ENCODE data around the gene AGFG1. TPM values are rescaled to one million over a fixed set of nuclear protein-coding genes. Genes with fewer than 3 reads are reported as not detected.

The AGFG1 gene
- total RNA-seq, 1 donor from 2014 or later: 49.5 TPM

DNA sequence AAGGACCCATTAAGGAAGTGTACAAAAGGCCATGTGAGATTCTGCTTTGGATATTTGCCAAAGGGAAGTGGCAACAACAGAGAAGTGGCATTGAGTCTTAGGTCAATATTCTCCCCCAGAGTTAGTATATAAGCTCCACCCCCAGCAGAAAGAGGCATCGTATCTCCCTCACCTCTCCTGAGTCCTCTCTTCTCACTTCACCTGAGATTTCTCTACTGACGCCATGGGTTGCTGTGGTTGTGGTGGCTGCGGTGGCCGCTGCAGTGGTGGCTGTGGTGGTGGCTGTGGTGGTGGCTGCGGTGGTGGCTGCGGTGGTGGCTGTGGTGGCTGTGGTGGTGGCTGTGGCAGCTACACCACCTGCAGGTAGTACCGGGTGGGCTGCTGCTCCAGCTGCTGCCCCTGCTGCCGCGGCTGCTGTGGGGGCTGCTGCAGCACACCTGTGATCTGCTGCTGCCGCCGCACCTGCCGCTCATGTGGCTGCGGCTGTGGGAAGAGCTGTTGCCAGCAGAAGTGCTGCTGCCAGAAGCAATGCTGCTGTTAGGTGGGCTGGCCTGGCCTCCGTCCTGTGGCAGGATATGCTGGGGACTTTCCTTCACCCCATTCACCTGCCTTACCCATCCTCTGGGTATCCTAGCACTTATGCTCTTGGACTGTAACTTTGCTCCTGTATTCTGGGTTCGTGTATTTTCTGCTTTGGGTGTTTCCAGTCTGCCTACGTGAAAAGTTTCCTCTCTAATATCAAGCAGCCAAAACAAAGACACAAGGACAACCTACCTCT is 136.8 kb downstream of the AGFG1 start:
- no peaks in the 10 kb centered on the region for H3K4me1 Mint-ChIP-seq (ENCODE audit: low read depth)

DNA sequence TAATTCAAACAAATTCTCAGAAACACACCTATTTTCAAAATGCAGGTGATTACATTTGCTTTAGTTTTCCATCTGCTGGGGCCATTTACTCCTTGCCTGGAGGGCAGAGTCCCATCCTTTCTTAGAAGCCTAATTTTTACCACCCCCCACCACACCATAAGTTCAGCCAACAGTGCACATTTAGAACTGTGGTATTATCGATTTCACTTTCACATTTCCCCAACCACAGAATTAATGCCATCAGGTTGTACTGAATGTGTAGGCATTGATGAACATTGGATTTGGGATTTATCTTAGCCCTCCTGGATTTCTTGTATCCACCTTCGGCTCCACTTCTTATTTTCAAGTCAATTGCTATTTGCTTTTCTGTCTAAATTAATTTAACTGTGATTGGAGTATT is 138.2 kb downstream of the AGFG1 start:
- Mint-ChIP-seq H3K9me3 (ENCODE audit: low read depth) (no peaks in the 10 kb centered on the region), H3K4me3 (ENCODE audit: unreplicated experiment) (no peak overlapping the region), H3K36me3 (ENCODE audit: low read depth) (no peaks in the 10 kb centered on the region), H3K27me3 (ENCODE audit: low read depth) (no peaks in the 10 kb centered on the region), H3K27ac (ENCODE audit: unreplicated experiment) (no peak overlapping the region), H3K4me1 (ENCODE audit: low read depth) (no peaks in the 10 kb centered on the region)
- no peak for TF ChIP-seq CTCF (IDR thresholded peaks at IDR 0.05)
- no peak for DNase-seq (ENCODE audit: low spot score)

More for the DNA sequence above, 136.8 kb downstream of the AGFG1 start:
- Mint-ChIP-seq H3K27me3 (ENCODE audit: low read depth) (no peaks in the 10 kb centered on the region), H3K27ac (ENCODE audit: unreplicated experiment) (no peak overlapping the region), H3K36me3 (ENCODE audit: low read depth) (no peaks in the 10 kb centered on the region), H3K9me3 (ENCODE audit: low read depth) (no peaks in the 10 kb centered on the region), H3K4me3 (ENCODE audit: unreplicated experiment) (no peak overlapping the region)
- no peak for TF ChIP-seq CTCF (IDR thresholded peaks at IDR 0.05)
- no peak for DNase-seq (ENCODE audit: low spot score)

Small RNA genes within 50 kb of the gene (microRNA-seq; reads per million reads assigned to microRNA genes)
- gene MIR5703 (ENCODE audit: borderline number of aligned reads): not detected

Other genes with a start within 250 kb of the AGFG1 start
- 64.7 to 76.0 TPM (median 66.8 TPM) in 3 replicates for gene MFF, start 146.9 kb upstream of the AGFG1 start, total RNA-seq
- not detected in 3 replicates for gene TM4SF20, start 92.8 kb upstream of the AGFG1 start, total RNA-seq
- gene SCYGR1, start 84.2 kb upstream of the AGFG1 start, total RNA-seq: not detected in 3 replicates
- not detected in 3 replicates for gene SCYGR2, start 126.7 kb downstream of the AGFG1 start, total RNA-seq
- gene SCYGR3, start 142.7 kb downstream of the AGFG1 start, total RNA-seq: not detected in 3 replicates
- gene SCYGR4, start 145.3 kb downstream of the AGFG1 start, total RNA-seq: not detected in 3 replicates
- gene SCYGR5, start 194.6 kb downstream of the AGFG1 start, total RNA-seq: not detected in 3 replicates
- 0.52 to 0.56 TPM in 2 of 3 replicates, not detected in the other for gene SLC19A3, start 245.9 kb downstream of the AGFG1 start, total RNA-seq